ENCODE results near the gene BICD2. TPM values are rescaled to one million over a fixed set of nuclear protein-coding genes. Genes with fewer than 3 reads are reported as not detected.

BICD2 gene
- total and polyA plus RNA-seq, 12 donors, result 9.3 to 33.8 (median 23.3) TPM

GRCh38 chr9:92669890-92670708 lies 94.5 kb downstream of the BICD2 start, which contains the start of gene IPPK:
TSS of gene IPPK (minus strand) at chr9:92670131. CDS start at chr9:92669988, 143 bp downstream.
- WGBS, 4 donors, result 0 to 1% (median 0%) methylated on average over 15 to 75 of the region's 75 CpGs
- peak; percentile 96 to 99 (median 99) for DNase-seq
- Histone ChIP-seq H3K27ac (peak within 1 kb of the TSS; percentile 64 to 92 (median 89)), H3K9me3 (replicated peaks in 1 of 3) (no peaks in the 10 kb centered on the region), H3K4me1 (replicated peaks in 1 of 2) (peaks cover 9 to 30% of the 10 kb centered on the region in 2 donors), H3K27me3 (no peaks in the 10 kb centered on the region), H3K36me3 (replicated peaks in 1 of 2) (no peaks in the 10 kb centered on the region), H3K4me3 (peak within 1 kb of the TSS; percentile 66 to 93 (median 66))
- peak in 1 of 6 experiments; percentile 6 for TF ChIP-seq CTCF (IDR thresholded peaks at IDR 0.05)
- peak; percentile 38 to 84 for TF ChIP-seq POLR2A (IDR thresholded peaks at IDR 0.05)
- intact Hi-C loops (cut with DNase I), result no loop called here

- H3K36me3 ChIP-seq (replicated peaks in 1 of 2), result no peaks in the 10 kb centered on the region
- peaks cover 9 to 30% of the 10 kb centered on the region in 2 donors for H3K4me1 ChIP-seq (replicated peaks in 1 of 2)
- DNase-seq, result peak in 6 of 7 donors; percentile 40 to 60 (median 50)
Observed at GRCh38 chr9:92669527-92669889, 95.1 kb downstream of the BICD2 start.

GRCh38 chr9:92668746-92669526 lies 95.7 kb downstream of the BICD2 start:
- H3K27me3 ChIP-seq, result no peaks in the 10 kb centered on the region
- TF ChIP-seq POLR2A (IDR thresholded peaks at IDR 0.05) (peak in 1 of 2 donors; percentile 64), CTCF (IDR thresholded peaks at IDR 0.05) (no peak)
- H3K4me1 ChIP-seq (replicated peaks in 1 of 2), result peaks cover 9 to 30% of the 10 kb centered on the region in 2 donors
- H3K9me3 ChIP-seq (replicated peaks in 1 of 3), result no peaks in the 10 kb centered on the region
- WGBS, 4 donors, result 15 to 19% (median 16%) methylated on average over 12 to 14 of the region's 14 CpGs
- peak overlapping the region in 4 of 5 donors; percentile 69 to 92 (median 87) for H3K27ac ChIP-seq
- H3K36me3 ChIP-seq (replicated peaks in 1 of 2), result no peaks in the 10 kb centered on the region
- DNase-seq, result peak in 6 of 7 donors; percentile 58 to 82 (median 72)
- intact Hi-C loops (cut with DNase I), result no loop called here
- peak overlapping the region; percentile 66 to 93 (median 66) for H3K4me3 ChIP-seq

More at GRCh38 chr9:92669527-92669889, 95.1 kb downstream of the BICD2 start:
- Histone ChIP-seq H3K27ac (peak overlapping the region in 4 of 5 donors; percentile 69 to 92 (median 87)), H3K4me3 (peak overlapping the region; percentile 66 to 93 (median 66)), H3K9me3 (replicated peaks in 1 of 3) (no peaks in the 10 kb centered on the region), H3K27me3 (no peaks in the 10 kb centered on the region)
- TF ChIP-seq POLR2A (IDR thresholded peaks at IDR 0.05) (no peak), CTCF (IDR thresholded peaks at IDR 0.05) (no peak)
- intact Hi-C loops (cut with DNase I), result no loop called here
- 0 to 1% (median 1%) methylated on average over 24 to 29 of the region's 29 CpGs; no CpG with 5 or more reads in 1 of the 4 donors for WGBS, 4 donors

Data from adrenal gland (tissue), 12 donors.